OCI-LY3 (cell line): ENCODE results near the gene SLIT1.

ENCODE experiments used
- CTCF ChIP-seq: fragments of 200-600, 300-600 bp; sonication (generic); IDR thresholded peaks from 2 replicates; pipeline ENCODE4 v1.5.1; 2014; ENCODE audit warnings: antibody characterized with exemption, low read length, low read depth
- EZH2phosphoT487 ChIP-seq: fragments of 200-600 bp; shearing (Covaris generic); IDR thresholded peaks from 2 replicates; pipeline ENCODE4 v1.6.1; 2018; ENCODE audit warnings: antibody characterized with exemption, mixed run types, low read depth

DNA sequence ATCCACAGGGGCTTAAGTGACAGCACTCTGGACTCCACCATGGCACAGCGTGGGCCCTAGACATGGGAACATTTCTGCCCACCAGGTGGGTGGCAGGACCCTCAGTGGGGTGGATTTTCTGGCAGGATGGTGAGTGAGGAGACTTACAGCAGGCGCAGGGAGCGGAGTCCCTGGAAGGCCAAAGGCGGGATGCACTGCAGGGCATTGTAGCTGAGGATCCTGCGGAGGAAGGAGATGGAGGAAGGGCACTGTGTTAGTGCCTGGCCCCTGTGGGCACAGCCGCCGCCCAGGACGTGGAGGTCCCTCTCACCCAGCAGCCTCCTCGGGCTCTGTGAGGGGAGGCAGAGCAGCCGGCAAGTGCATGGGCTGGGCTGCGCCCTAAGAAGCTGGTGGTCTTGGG is 154.3 kb downstream of the SLIT1 start:
- TF ChIP-seq CTCF (no peak), EZH2phosphoT487 (no peak)
